ENCODE measurements around the gene PALD1.

- no peak for TF ChIP-seq CTCF (IDR thresholded peaks at IDR 0.05; ENCODE audit: insufficient read depth, low read length)
- no peak for TF ChIP-seq GABPA (IDR thresholded peaks at IDR 0.05; ENCODE audit: low read depth)
- TF ChIP-seq POLR2AphosphoS5 (IDR thresholded peaks at IDR 0.05; ENCODE audit: low read depth) = no peak
- TF ChIP-seq SPI1 (IDR thresholded peaks at IDR 0.05; ENCODE audit: borderline replicate concordance, low read depth) = no peak
- no peak for TF ChIP-seq REST (IDR thresholded peaks at IDR 0.05; ENCODE audit: insufficient replicate concordance, low read depth)
These were observed 33.8 kb upstream of the PALD1 start for GRCh38 chr10:70444744-70445143.

Measured in HL-60 (cell line).